H9 (cell line): ENCODE data around the gene SLC23A2. TPM values are rescaled to one million over a fixed set of nuclear protein-coding genes. Genes with fewer than 3 reads are reported as not detected.

Experiments used
- DNase-seq: peaks from one replicate; pipeline ENCODE4 v3.0.0-alpha.2; 2017
- H2AFZ ChIP-seq: one replicate; pipeline ENCODE4 v1.6.1; 2013; ENCODE audit warnings: mild to moderate bottlenecking, low read length, control low read depth, moderate library complexity
- H2AK5ac ChIP-seq: 2 replicates; pipeline ENCODE4 v1.6.1; 2013; ENCODE audit warnings: low read length, control low read depth, mixed read lengths; ENCODE audit not compliant: insufficient read length
- H2BK120ac ChIP-seq: one replicate; pipeline ENCODE4 v1.6.1; 2013; ENCODE audit warnings: low read depth, mild to moderate bottlenecking, low read length, control low read depth, inconsistent platforms; ENCODE audit not compliant: poor library complexity, severe bottlenecking
- H2BK12ac ChIP-seq: 2 replicates; pipeline ENCODE4 v1.6.1; 2013; ENCODE audit warnings: low read length, control low read depth, mixed read lengths, low read depth; ENCODE audit not compliant: insufficient read length
- H2BK15ac ChIP-seq: 2 replicates; pipeline ENCODE4 v1.6.1; 2013; ENCODE audit warnings: low read depth, low read length, control low read depth
- H2BK20ac ChIP-seq: one replicate; pipeline ENCODE4 v1.6.1; 2013; ENCODE audit warnings: low read depth, mild to moderate bottlenecking, low read length, control low read depth, inconsistent platforms; ENCODE audit not compliant: poor library complexity, severe bottlenecking
- H2BK5ac ChIP-seq: 2 replicates; pipeline ENCODE4 v1.6.1; 2013; ENCODE audit warnings: low read length, control low read depth, mixed read lengths; ENCODE audit not compliant: insufficient read length
- H3K14ac ChIP-seq: 2 replicates; pipeline ENCODE4 v1.6.1; 2013; ENCODE audit warnings: low read length, control low read depth; ENCODE audit not compliant: insufficient read depth
- H3K18ac ChIP-seq: 2 replicates; pipeline ENCODE4 v1.6.1; 2013; ENCODE audit warnings: low read depth, mild to moderate bottlenecking, mixed read lengths, low read length, control low read depth; ENCODE audit not compliant: insufficient read length
- H3K23ac ChIP-seq: 2 replicates; pipeline ENCODE4 v1.6.1; 2013; ENCODE audit warnings: low read length, control low read depth, mixed read lengths, low read depth; ENCODE audit not compliant: insufficient read length
- H3K23me2 ChIP-seq: 2 replicates; pipeline ENCODE4 v1.6.1; 2013; ENCODE audit warnings: low read depth, mild to moderate bottlenecking, mixed read lengths, low read length, control low read depth; ENCODE audit not compliant: insufficient read length, poor library complexity, severe bottlenecking
- H3K27ac ChIP-seq: 2 replicates; pipeline ENCODE4 v1.5.1; 2013; ENCODE audit warnings: low read length, control low read depth, mixed read lengths, low read depth; ENCODE audit not compliant: insufficient read length
- H3K27me3 ChIP-seq: 2 replicates; pipeline ENCODE4 v1.6.1; 2013; ENCODE audit warnings: low read length, control low read depth, inconsistent platforms; ENCODE audit not compliant: insufficient read depth
- H3K4ac ChIP-seq: 2 replicates; pipeline ENCODE4 v1.6.1; 2013; ENCODE audit warnings: low read depth, mild to moderate bottlenecking, control low read depth, inconsistent platforms, low read length, moderate library complexity
- H3K4me1 ChIP-seq: 2 replicates; pipeline ENCODE4 v1.6.1; 2013; ENCODE audit warnings: low read length, control low read depth, inconsistent platforms; ENCODE audit not compliant: insufficient read depth
- H3K4me2 ChIP-seq: 2 replicates; pipeline ENCODE4 v1.6.1; 2013; ENCODE audit warnings: low read length, control low read depth, mixed read lengths; ENCODE audit not compliant: insufficient read length, insufficient read depth
- H3K56ac ChIP-seq: 2 replicates; pipeline ENCODE4 v1.6.1; 2013; ENCODE audit warnings: low read depth, mild to moderate bottlenecking, mixed read lengths, low read length, control low read depth; ENCODE audit not compliant: insufficient read length
- H3K79me1 ChIP-seq: 2 replicates; pipeline ENCODE4 v1.6.1; 2013; ENCODE audit warnings: low read depth, mild to moderate bottlenecking, moderate library complexity, low read length, control low read depth, inconsistent platforms; ENCODE audit not compliant: insufficient read depth, poor library complexity, severe bottlenecking
- H3K79me2 ChIP-seq: 2 replicates; pipeline ENCODE4 v1.6.1; 2013; ENCODE audit warnings: low read length, control low read depth, inconsistent platforms; ENCODE audit not compliant: insufficient read depth
- H3K9ac ChIP-seq: 2 replicates; pipeline ENCODE4 v1.6.1; 2013; ENCODE audit warnings: low read length, control low read depth, mixed read lengths; ENCODE audit not compliant: insufficient read length; ENCODE audit errors: extremely low read depth
- H3K9me3 ChIP-seq: one replicate; pipeline ENCODE4 v1.6.1; 2013; ENCODE audit warnings: low read depth, low read length, inconsistent platforms; ENCODE audit not compliant: control insufficient read depth
- H3T11ph ChIP-seq: one replicate; pipeline ENCODE4 v1.6.1; 2013; ENCODE audit warnings: mild to moderate bottlenecking, low read length, control low read depth, inconsistent platforms
- H4K20me1 ChIP-seq: one replicate; pipeline ENCODE4 v1.6.1; 2013; ENCODE audit not compliant: control insufficient read depth, insufficient read length, insufficient read depth
- H4K5ac ChIP-seq: 2 replicates; pipeline ENCODE4 v1.6.1; 2013; ENCODE audit warnings: low read depth, mild to moderate bottlenecking, mixed read lengths, low read length, control low read depth; ENCODE audit not compliant: insufficient read length
- H4K8ac ChIP-seq: replicated peaks from 2 replicates; pipeline ENCODE4 v1.6.1; 2013; ENCODE audit warnings: low read length, control low read depth, mixed read lengths, low read depth; ENCODE audit not compliant: insufficient read length
- H4K91ac ChIP-seq: 2 replicates; pipeline ENCODE4 v1.6.1; 2013; ENCODE audit warnings: low read depth, mild to moderate bottlenecking, moderate library complexity, mixed read lengths, low read length, control low read depth; ENCODE audit not compliant: insufficient read length
- H3K27ac Mint-ChIP-seq, 3 experiments: 2 replicates in 2 of 3; 3 replicates in 1 of 3; pipeline ENCODE4 v1.8.0; 2020 to 2021; ENCODE audit warnings: mixed read lengths in 3 of 3, mild to moderate bottlenecking in 1 of 3, moderate library complexity in 1 of 3
- H3K27me3 Mint-ChIP-seq: 2 replicates; pipeline ENCODE4 v1.8.0; 2021; ENCODE audit warnings: low read depth, mild to moderate bottlenecking, moderate library complexity, mixed read lengths
- H3K36me3 Mint-ChIP-seq, 3 experiments: 2 replicates in 2 of 3; 3 replicates in 1 of 3; pipeline ENCODE4 v1.8.0; 2020 to 2021; ENCODE audit warnings: low read depth in 3 of 3, mixed read lengths in 3 of 3; ENCODE audit not compliant: insufficient read depth in 1 of 3
- H3K4me1 Mint-ChIP-seq, 2 experiments: 2 replicates each; pipeline ENCODE4 v1.8.0; 2020; ENCODE audit warnings: mixed read lengths in 2 of 2
- H3K4me3 Mint-ChIP-seq, 2 experiments: 2 replicates in 1 of 2; 3 replicates in 1 of 2; pipeline ENCODE4 v1.8.0; 2020 to 2021; ENCODE audit warnings: mild to moderate bottlenecking in 2 of 2, mixed read lengths in 2 of 2, moderate library complexity in 1 of 2
- H3K9me3 Mint-ChIP-seq, 2 experiments: 2 replicates in 1 of 2; 3 replicates in 1 of 2; pipeline ENCODE4 v1.8.0; 2020; ENCODE audit warnings: mild to moderate bottlenecking in 2 of 2, mixed read lengths in 2 of 2, moderate library complexity in 1 of 2
- WGBS: extraction: QIAGEN DNeasy Blood & Tissue Kit; methylation state at CpG from one replicate; pipeline ENCODE4 v1.1.7; 2013; ENCODE audit warnings: missing lambda C conversion rate, low lambda C conversion rate, mixed read lengths; ENCODE audit not compliant: insufficient read length; ENCODE audit errors: extremely low coverage; 5-methylcytosine and 5-hydroxymethylcytosine counted together
- total RNA-seq: library from RNA; stranded (reverse); gene quantifications from 2 replicates; pipeline ENCODE4 v1.2.1, GENCODE V29; 2021
- TF ChIP-seq, protein P1 (sequence below): fragments of 200-600 bp; sonication (generic); conservative IDR thresholded peaks from 3 replicates; pipeline ENCODE4 v1.8.0; 2021; ENCODE audit warnings: antibody characterized with exemption, mild to moderate bottlenecking

SLC23A2 gene
- total RNA-seq, 1 experiment from 2014 or later, result 16.5 TPM

DNA sequence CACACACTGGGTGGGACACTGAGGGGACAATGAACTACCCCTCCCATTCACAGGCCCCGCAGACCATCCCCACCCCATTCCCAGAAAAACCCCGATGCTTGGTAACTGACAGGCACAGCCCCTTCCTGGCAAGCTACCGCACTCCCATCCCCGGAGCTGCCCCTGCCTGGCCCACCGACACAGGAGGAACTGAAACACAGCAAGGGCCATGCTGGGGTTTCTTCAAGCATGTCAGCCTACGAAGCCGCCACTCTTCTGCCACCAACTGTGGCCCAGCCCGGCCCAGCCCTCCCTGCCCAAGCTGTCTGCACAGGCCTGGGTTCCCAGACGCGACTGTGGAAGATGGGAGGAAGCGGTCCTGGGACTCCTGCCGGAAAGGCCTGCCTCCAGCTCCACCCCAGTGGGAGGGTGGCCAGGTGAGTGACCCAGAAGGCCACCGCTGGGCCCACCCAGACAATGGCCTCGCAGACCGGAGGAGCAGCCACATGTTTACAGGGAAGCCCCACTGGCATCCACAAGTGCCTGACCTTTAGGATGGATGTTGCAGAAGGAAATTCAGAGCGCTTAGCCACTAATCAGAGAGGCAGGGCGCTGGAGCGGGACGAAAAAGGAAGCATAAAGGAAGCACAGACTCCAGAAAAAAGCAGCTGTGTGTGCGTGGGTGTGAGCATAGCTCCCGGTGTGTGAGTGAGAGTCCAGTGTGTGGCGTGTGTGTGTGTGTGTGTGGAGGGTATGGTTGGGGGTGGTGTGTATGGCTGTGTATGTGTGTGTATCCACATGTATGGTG, 188.0 kb downstream of the SLC23A2 start:
- Histone ChIP-seq H4K20me1 (no peaks in the 10 kb centered on the region), H3K4ac (no peak overlapping the region), H3K27ac (no peak overlapping the region), H3T11ph (no peak overlapping the region), H2AK5ac (no peak overlapping the region), H2BK20ac (no peak overlapping the region), H2AFZ (no peak overlapping the region), H3K79me1 (no peaks in the 10 kb centered on the region), H2BK5ac (no peak overlapping the region), H3K4me2 (no peak overlapping the region), H3K9ac (no peak overlapping the region), H2BK12ac (no peak overlapping the region), H3K79me2 (no peaks in the 10 kb centered on the region), H2BK120ac (no peak overlapping the region), H3K23ac (no peak overlapping the region), H3K9me3 (no peaks in the 10 kb centered on the region), H3K23me2 (no peaks in the 10 kb centered on the region), H2BK15ac (no peak overlapping the region), H3K18ac (no peak overlapping the region), H4K8ac (no peak overlapping the region), H3K56ac (no peak overlapping the region), H4K5ac (no peak overlapping the region), H3K27me3 (no peaks in the 10 kb centered on the region), H4K91ac (no peak overlapping the region), H3K14ac (no peak overlapping the region), H3K4me1 (no peaks in the 10 kb centered on the region; the same call in 1 of the 2 replicates)
- no peak overlapping the region for H3K4me3 Mint-ChIP-seq
- TF ChIP-seq, protein P1, sequence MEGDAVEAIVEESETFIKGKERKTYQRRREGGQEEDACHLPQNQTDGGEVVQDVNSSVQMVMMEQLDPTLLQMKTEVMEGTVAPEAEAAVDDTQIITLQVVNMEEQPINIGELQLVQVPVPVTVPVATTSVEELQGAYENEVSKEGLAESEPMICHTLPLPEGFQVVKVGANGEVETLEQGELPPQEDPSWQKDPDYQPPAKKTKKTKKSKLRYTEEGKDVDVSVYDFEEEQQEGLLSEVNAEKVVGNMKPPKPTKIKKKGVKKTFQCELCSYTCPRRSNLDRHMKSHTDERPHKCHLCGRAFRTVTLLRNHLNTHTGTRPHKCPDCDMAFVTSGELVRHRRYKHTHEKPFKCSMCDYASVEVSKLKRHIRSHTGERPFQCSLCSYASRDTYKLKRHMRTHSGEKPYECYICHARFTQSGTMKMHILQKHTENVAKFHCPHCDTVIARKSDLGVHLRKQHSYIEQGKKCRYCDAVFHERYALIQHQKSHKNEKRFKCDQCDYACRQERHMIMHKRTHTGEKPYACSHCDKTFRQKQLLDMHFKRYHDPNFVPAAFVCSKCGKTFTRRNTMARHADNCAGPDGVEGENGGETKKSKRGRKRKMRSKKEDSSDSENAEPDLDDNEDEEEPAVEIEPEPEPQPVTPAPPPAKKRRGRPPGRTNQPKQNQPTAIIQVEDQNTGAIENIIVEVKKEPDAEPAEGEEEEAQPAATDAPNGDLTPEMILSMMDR, result no peak
- H3K9me3 Mint-ChIP-seq, result no peaks in the 10 kb centered on the region; a peak in 2 of 5 replicates
- H3K4me1 Mint-ChIP-seq, result peaks cover 25 to 34% of the 10 kb centered on the region in 2 experiments
- peak overlapping the region in 1 of 3 experiments; percentile 45; a peak in 2 of 7 replicates for H3K27ac Mint-ChIP-seq
- no peak for DNase-seq
- peaks cover 0 to 9% (median 4%) of the 10 kb centered on the region in 3 experiments; a peak in 4 of 7 replicates for H3K36me3 Mint-ChIP-seq
- H3K27me3 Mint-ChIP-seq, result no peaks in the 10 kb centered on the region
- WGBS, result no CpG with 5 or more reads among the region's 22 CpGs
